ENCODE results near the gene PLA2G2F. TPM values are rescaled to one million over a fixed set of nuclear protein-coding genes. Genes with fewer than 3 reads are reported as not detected.

Gene PLA2G2F
- total and polyA plus RNA-seq, 9 of the 15 experiments (the other 6 are each of a cell fraction or from before 2014, with no cell fraction given) = not detected

DNA sequence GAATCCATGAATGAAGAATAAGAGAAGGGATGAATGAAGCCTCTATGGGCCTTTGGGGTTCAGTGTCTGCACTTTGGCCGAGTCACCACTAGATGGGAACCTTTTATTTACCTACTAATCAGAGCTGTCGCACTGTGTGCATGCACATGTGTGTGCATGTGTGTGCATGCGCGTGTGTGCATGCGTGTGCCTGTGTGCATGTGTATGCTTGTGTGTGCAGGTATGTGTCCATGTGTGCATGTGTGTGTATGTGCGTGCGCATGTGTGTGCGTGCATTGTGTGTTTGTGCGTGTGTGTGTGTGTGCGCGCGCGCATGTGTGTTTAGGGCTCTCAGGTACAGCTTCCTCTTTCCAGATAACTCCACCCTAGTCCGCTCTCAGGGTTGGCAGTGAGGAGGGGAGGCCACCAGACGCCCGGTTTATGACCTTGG, 26.4 kb downstream of the PLA2G2F start (continued):
- TF ChIP-seq PBX2 (CRISPR knock-in tag; IDR thresholded peaks at IDR 0.05; ENCODE audit: low read depth) (no peak), PBX2 (tag; conservative IDR thresholded peaks at IDR 0.05; ENCODE audit: low read depth) (no peak), NBN (IDR thresholded peaks at IDR 0.05; ENCODE audit: low read depth) (no peak), ZNF311 (CRISPR knock-in tag; IDR thresholded peaks at IDR 0.05) (no peak), MEF2D (tag; conservative IDR thresholded peaks at IDR 0.05; ENCODE audit: low read depth) (no peak), HDAC1 (IDR thresholded peaks at IDR 0.05) (peak in 1 of 2 experiments; percentile 78; a peak in 2 of 4 replicates), KHSRP (IDR thresholded peaks at IDR 0.05) (no peak), ZNF57 (CRISPR knock-in tag; IDR thresholded peaks at IDR 0.05) (no peak), ZNF75A (CRISPR knock-in tag; IDR thresholded peaks at IDR 0.05) (no peak), ZNF589 (CRISPR knock-in tag; IDR thresholded peaks at IDR 0.05; ENCODE audit: low read depth) (no peak), ZNF316 (IDR thresholded peaks at IDR 0.05) (no peak), NFXL1 (CRISPR knock-in tag; IDR thresholded peaks at IDR 0.05) (no peak), BHLHE40 (IDR thresholded peaks at IDR 0.05; ENCODE audit: low read length) (no peak), NFE2 (IDR thresholded peaks at IDR 0.05; ENCODE audit: low read depth) (no peak), ZNF212 (CRISPR knock-in tag; IDR thresholded peaks at IDR 0.05) (no peak), CXXC5 (CRISPR knock-in tag; IDR thresholded peaks at IDR 0.05) (no peak), TGIF2 (CRISPR knock-in tag; IDR thresholded peaks at IDR 0.05) (no peak)
- TF ChIP-seq, protein P1, sequence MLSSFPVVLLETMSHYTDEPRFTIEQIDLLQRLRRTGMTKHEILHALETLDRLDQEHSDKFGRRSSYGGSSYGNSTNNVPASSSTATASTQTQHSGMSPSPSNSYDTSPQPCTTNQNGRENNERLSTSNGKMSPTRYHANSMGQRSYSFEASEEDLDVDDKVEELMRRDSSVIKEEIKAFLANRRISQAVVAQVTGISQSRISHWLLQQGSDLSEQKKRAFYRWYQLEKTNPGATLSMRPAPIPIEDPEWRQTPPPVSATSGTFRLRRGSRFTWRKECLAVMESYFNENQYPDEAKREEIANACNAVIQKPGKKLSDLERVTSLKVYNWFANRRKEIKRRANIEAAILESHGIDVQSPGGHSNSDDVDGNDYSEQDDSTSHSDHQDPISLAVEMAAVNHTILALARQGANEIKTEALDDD (IDR thresholded peaks at IDR 0.05) = no peak
- TF ChIP-seq, protein P2, sequence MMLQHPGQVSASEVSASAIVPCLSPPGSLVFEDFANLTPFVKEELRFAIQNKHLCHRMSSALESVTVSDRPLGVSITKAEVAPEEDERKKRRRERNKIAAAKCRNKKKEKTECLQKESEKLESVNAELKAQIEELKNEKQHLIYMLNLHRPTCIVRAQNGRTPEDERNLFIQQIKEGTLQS (IDR thresholded peaks at IDR 0.05) = no peak
- TF ChIP-seq, protein P2 (CRISPR knock-in tag; conservative IDR thresholded peaks at IDR 0.05) = no peak
- TF ChIP-seq, protein P3, sequence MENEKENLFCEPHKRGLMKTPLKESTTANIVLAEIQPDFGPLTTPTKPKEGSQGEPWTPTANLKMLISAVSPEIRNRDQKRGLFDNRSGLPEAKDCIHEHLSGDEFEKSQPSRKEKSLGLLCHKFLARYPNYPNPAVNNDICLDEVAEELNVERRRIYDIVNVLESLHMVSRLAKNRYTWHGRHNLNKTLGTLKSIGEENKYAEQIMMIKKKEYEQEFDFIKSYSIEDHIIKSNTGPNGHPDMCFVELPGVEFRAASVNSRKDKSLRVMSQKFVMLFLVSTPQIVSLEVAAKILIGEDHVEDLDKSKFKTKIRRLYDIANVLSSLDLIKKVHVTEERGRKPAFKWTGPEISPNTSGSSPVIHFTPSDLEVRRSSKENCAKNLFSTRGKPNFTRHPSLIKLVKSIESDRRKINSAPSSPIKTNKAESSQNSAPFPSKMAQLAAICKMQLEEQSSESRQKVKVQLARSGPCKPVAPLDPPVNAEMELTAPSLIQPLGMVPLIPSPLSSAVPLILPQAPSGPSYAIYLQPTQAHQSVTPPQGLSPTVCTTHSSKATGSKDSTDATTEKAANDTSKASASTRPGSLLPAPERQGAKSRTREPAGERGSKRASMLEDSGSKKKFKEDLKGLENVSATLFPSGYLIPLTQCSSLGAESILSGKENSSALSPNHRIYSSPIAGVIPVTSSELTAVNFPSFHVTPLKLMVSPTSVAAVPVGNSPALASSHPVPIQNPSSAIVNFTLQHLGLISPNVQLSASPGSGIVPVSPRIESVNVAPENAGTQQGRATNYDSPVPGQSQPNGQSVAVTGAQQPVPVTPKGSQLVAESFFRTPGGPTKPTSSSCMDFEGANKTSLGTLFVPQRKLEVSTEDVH (IDR thresholded peaks at IDR 0.05; ENCODE audit: low read depth, partially characterized antibody) = no peak

All from K562 (cell line).